GM23248 (cell line): ENCODE data around the gene HSP90B1. TPM values are rescaled to one million over a fixed set of nuclear protein-coding genes. Genes with fewer than 3 reads are reported as not detected.

Source experiments
- DNase-seq: peaks from one replicate; pipeline ENCODE4 v3.0.0-alpha.2; 2015
- H2AFZ ChIP-seq: fragments of 200-600 bp; sonication (generic); 2 replicates; pipeline ENCODE4 v1.6.1; 2016; ENCODE audit warnings: antibody characterized with exemption
- H3F3A ChIP-seq: fragments of 200-600 bp; sonication (generic); 2 replicates; pipeline ENCODE4 v1.6.1; 2016; ENCODE audit warnings: mild to moderate bottlenecking, antibody characterized with exemption, mixed run types; ENCODE audit not compliant: insufficient read depth
- H3K27ac ChIP-seq: fragments of 200-600 bp; sonication (generic); 2 replicates; pipeline ENCODE4 v1.5.1; 2016; ENCODE audit warnings: mild to moderate bottlenecking
- H3K27me3 ChIP-seq: fragments of 200-600 bp; sonication (generic); replicated peaks from 2 replicates; pipeline ENCODE4 v1.6.1; 2016; ENCODE audit warnings: mild to moderate bottlenecking; ENCODE audit not compliant: insufficient read depth
- H3K36me3 ChIP-seq: fragments of 200-600 bp; sonication (generic); 2 replicates; pipeline ENCODE4 v1.6.1; 2016; ENCODE audit warnings: low read depth, mild to moderate bottlenecking
- H3K4me1 ChIP-seq: fragments of 200-600 bp; sonication (generic); 2 replicates; pipeline ENCODE4 v1.6.1; 2016; ENCODE audit warnings: mild to moderate bottlenecking; ENCODE audit not compliant: insufficient read depth
- H3K4me2 ChIP-seq: fragments of 200-600 bp; sonication (generic); one replicate; pipeline ENCODE4 v1.6.1; 2016; ENCODE audit warnings: mild to moderate bottlenecking; ENCODE audit not compliant: unreplicated experiment
- H3K4me3 ChIP-seq: fragments of 200-600 bp; sonication (generic); 2 replicates; pipeline ENCODE4 v1.5.1; 2016; ENCODE audit warnings: mild to moderate bottlenecking
- H3K79me2 ChIP-seq: fragments of 200-600 bp; sonication (generic); 2 replicates; pipeline ENCODE4 v1.6.1; 2016; ENCODE audit warnings: mild to moderate bottlenecking; ENCODE audit not compliant: insufficient read depth
- H3K9ac ChIP-seq: fragments of 200-600 bp; sonication (generic); 2 replicates; pipeline ENCODE4 v1.6.1; 2016; ENCODE audit warnings: mild to moderate bottlenecking
- H3K9me2 ChIP-seq: fragments of 200-600 bp; sonication (generic); 2 replicates; pipeline ENCODE4 v1.6.1; 2016; ENCODE audit warnings: mixed run types, mild to moderate bottlenecking, moderate library complexity; ENCODE audit not compliant: insufficient read depth
- H3K9me3 ChIP-seq: fragments of 200-600 bp; sonication (generic); one replicate; pipeline ENCODE4 v1.6.1; 2017; ENCODE audit warnings: low read depth
- H4K20me1 ChIP-seq: fragments of 200-600 bp; sonication (generic); 2 replicates; pipeline ENCODE4 v1.6.0; 2016; ENCODE audit not compliant: insufficient read depth
- EZH2 ChIP-seq: fragments of 200-600 bp; sonication (generic); IDR thresholded peaks from 2 replicates; pipeline ENCODE4 v1.6.1; 2018; ENCODE audit warnings: antibody characterized with exemption, mild to moderate bottlenecking; ENCODE audit not compliant: insufficient read depth, poor library complexity, severe bottlenecking
- EZH2phosphoT487 ChIP-seq: fragments of 200-600 bp; sonication (generic); IDR thresholded peaks from 2 replicates; pipeline ENCODE4 v1.6.1; 2018; ENCODE audit warnings: antibody characterized with exemption, moderate library complexity, mild to moderate bottlenecking, low read depth; ENCODE audit not compliant: insufficient read depth
- WGBS, 2 experiments: methylation state at CpG; one replicate each; pipeline ENCODE4 v1.1.6; 2015 to 2017; ENCODE audit warnings: low lambda C conversion rate in 2 of 2, low coverage in 1 of 2; ENCODE audit errors: missing lambda C conversion rate in 2 of 2; 5-methylcytosine and 5-hydroxymethylcytosine counted together
- in situ Hi-C: fragments of 300-500 bp; cut with MboI; formaldehyde crosslinking; loops from 2 replicates; pipeline ENCODE4 v1.15.0; 2020
- polyA plus RNA-seq: library from polyadenylated mRNA; unstranded; fragments of >200 nt; fragmentation: Nextera tagmentation; extraction: Ambion mirVana; gene quantifications from 2 replicates; pipeline ENCODE4 v1.2.1, GENCODE V29; 2016
- total RNA-seq: library from RNA; depleted of rRNA; stranded (reverse); fragments of >200 nt; shearing (Covaris generic); gene quantifications from 2 replicates; pipeline ENCODE4 v1.2.3, GENCODE V29; 2014; rRNA removed

Gene HSP90B1
- total RNA-seq = 477 and 555 TPM in 2 replicates
- polyA plus RNA-seq = 969 and 998 TPM in 2 replicates

GRCh38 chr12:103930034-103930786 lies at the start of gene HSP90B1:
Gene HSP90B1 (plus strand): TSS chr12:103930410. CDS start chr12:103930516, 106 bp downstream.
- Histone ChIP-seq H3K4me2 (peak within 1 kb of the TSS; percentile 93), H3F3A (peaks cover 4% of the 10 kb centered on the region; the same call in 1 of the 2 replicates), H3K79me2 (peaks cover 50% of the 10 kb centered on the region), H3K9me3 (no peaks in the 10 kb centered on the region), H4K20me1 (no peaks in the 10 kb centered on the region), H3K36me3 (peaks cover 29% of the 10 kb centered on the region), H3K9ac (peak within 1 kb of the TSS; percentile 98), H3K4me1 (peaks cover 21% of the 10 kb centered on the region), H2AFZ (peak within 1 kb of the TSS; percentile 98), H3K4me3 (peak within 1 kb of the TSS; percentile 94), H3K27ac (peak within 1 kb of the TSS; percentile 92), H3K27me3 (no peaks in the 10 kb centered on the region), H3K9me2 (no peaks in the 10 kb centered on the region)
- WGBS, 2 experiments = 1% methylated on average over 45 to 55 of the region's 56 CpGs
- no peak for TF ChIP-seq EZH2
- TF ChIP-seq EZH2phosphoT487 = no peak
- in situ Hi-C loops = no loop called here
- peak; percentile 100 for DNase-seq

- Histone ChIP-seq H3F3A (no peaks in the 10 kb centered on the region), H3K4me2 (no peak overlapping the region), H3K9ac (no peak overlapping the region), H2AFZ (no peak overlapping the region), H3K27me3 (no peaks in the 10 kb centered on the region), H3K4me3 (no peak overlapping the region), H4K20me1 (no peaks in the 10 kb centered on the region), H3K36me3 (no peaks in the 10 kb centered on the region), H3K27ac (no peak overlapping the region), H3K9me3 (no peaks in the 10 kb centered on the region), H3K79me2 (no peaks in the 10 kb centered on the region), H3K4me1 (no peaks in the 10 kb centered on the region), H3K9me2 (no peaks in the 10 kb centered on the region)
- 16 to 22% methylated on average over 2 of the region's 2 CpGs for WGBS, 2 experiments
- DNase-seq = no peak
- TF ChIP-seq EZH2phosphoT487 (no peak), EZH2 (no peak)
- in situ Hi-C loops = no loop called here
These were observed 48.9 kb upstream of the HSP90B1 start for GRCh38 chr12:103881261-103881660.

- no peaks in the 10 kb centered on the region for H3K9me2 ChIP-seq
- H2AFZ ChIP-seq = no peak overlapping the region
- no peaks in the 10 kb centered on the region for H4K20me1 ChIP-seq
- no peak overlapping the region for H3K9ac ChIP-seq
- no peaks in the 10 kb centered on the region for H3F3A ChIP-seq
- WGBS, 2 experiments = 48 to 52% methylated on average over 2 of the region's 2 CpGs
- H3K9me3 ChIP-seq = no peaks in the 10 kb centered on the region
- H3K4me3 ChIP-seq = no peak overlapping the region
- H3K4me2 ChIP-seq = no peak overlapping the region
- H3K27ac ChIP-seq = no peak overlapping the region
- in situ Hi-C loops = no loop called here
- H3K79me2 ChIP-seq = no peaks in the 10 kb centered on the region
- H3K36me3 ChIP-seq = no peaks in the 10 kb centered on the region
- no peaks in the 10 kb centered on the region for H3K27me3 ChIP-seq
- TF ChIP-seq EZH2phosphoT487 (no peak), EZH2 (no peak)
- no peaks in the 10 kb centered on the region for H3K4me1 ChIP-seq
- DNase-seq = no peak
These were observed 47.2 kb upstream of the HSP90B1 start for GRCh38 chr12:103882861-103883596.

DNA sequence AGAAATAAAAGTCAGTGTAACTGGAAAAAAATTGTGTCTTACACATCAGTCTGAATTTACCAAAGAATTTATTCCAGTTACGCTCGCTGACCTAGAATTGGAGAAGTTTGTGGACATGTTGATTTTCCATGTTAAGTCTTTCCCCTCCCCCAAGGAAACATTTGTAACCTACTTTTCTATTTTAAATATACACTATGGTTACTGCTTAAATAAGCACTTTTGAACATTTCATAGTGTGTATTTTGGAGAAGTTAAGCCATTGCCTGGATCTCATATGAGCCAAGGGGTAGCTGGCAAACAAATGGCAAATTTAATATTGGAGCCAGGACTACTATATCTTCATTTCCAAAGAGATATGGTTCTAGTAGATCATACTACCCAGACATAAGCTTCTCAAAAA lies 46.3 kb upstream of the HSP90B1 start:
- no peaks in the 10 kb centered on the region for H3K36me3 ChIP-seq
- in situ Hi-C loops = no loop called here
- no peaks in the 10 kb centered on the region for H3K79me2 ChIP-seq
- H3K27me3 ChIP-seq = no peaks in the 10 kb centered on the region
- H3K4me3 ChIP-seq = no peak overlapping the region
- 0 out of 2 replicates have a peak overlapping the region, but pooled peaks have one; percentile 41 for H2AFZ ChIP-seq
- no peak overlapping the region for H3K27ac ChIP-seq
- no peak overlapping the region for H3K9ac ChIP-seq
- 96 to 97% methylated on average over 2 of the region's 2 CpGs for WGBS, 2 experiments
- no peak overlapping the region for H3K4me2 ChIP-seq
- H3F3A ChIP-seq = no peaks in the 10 kb centered on the region
- no peaks in the 10 kb centered on the region for H3K9me3 ChIP-seq
- no peaks in the 10 kb centered on the region for H4K20me1 ChIP-seq
- no peak for DNase-seq
- no peaks in the 10 kb centered on the region for H3K9me2 ChIP-seq
- no peaks in the 10 kb centered on the region for H3K4me1 ChIP-seq
- TF ChIP-seq EZH2 (no peak), EZH2phosphoT487 (no peak)
